GM13977 (cell line): ENCODE data around the gene ADAM30.
A peak's percentile ranks its signal among the peaks of the same experiment; 100 is the strongest.

Experiments used
- DNase-seq: peaks from one replicate; pipeline ENCODE4 v3.0.0; 2012; ENCODE audit warnings: low spot score
- in situ Hi-C: fragments of 300-500 bp; cut with MboI; formaldehyde crosslinking; loops from one replicate; pipeline ENCODE4 v1.12.0; 2022; ENCODE audit warnings: low sequenced_read_pairs, low pct_unique_long_range_greater_than_20kb, mixed read lengths, inconsistent platforms; ENCODE audit not compliant: unreplicated experiment
- TF ChIP-seq, protein P1 (sequence below): IDR thresholded peaks from 2 replicates; pipeline ENCODE4 v1.5.1; 2012; ENCODE audit warnings: mild to moderate bottlenecking, control low read depth; ENCODE audit not compliant: insufficient read depth; ENCODE audit errors: extremely low read depth, missing control alignments

ADAM30 gene

DNA sequence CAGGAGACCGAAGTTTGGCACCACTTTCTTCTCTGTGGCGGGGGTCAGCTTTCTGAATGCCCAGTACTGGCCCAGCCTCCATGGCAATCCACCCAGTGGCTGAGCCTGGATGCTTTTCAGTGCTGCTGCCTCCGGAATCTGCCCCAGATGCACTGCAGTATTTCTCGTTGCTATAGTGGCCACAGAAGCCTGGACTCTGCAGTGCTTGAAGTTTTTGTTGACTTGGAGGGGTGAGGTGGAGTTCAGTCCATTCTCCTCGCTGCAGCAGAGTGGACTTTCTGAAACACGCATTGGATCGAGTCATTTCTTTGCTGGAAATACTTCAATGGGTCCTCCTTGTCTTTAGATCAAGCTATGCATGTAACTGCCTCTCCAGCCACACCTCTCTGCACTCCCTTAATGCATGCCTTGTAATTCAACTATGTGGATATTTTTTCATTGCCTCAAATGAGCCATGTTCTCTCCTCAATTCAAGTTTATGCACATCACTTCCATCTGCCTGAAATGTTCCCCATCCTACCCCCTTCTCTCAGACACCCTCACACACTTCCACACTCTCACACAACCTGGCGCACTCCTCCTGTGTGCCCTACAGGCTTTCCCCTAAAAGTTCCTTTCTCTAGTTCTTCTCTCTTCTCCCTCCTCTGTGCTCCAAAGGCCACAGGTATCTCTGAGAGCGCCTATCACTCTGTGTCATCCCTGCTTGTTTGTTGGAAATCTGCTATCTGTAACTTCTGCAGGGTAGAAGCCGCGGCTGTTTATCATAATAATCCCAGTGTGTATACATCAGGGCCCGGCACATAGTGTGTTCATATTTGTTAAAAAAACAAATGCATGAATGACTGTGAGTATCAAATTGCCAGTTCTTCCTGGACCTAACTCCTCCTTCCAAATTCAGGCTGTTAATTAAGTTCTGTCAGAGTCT, 16.5 kb downstream of the ADAM30 start:
- TF ChIP-seq, protein P1, sequence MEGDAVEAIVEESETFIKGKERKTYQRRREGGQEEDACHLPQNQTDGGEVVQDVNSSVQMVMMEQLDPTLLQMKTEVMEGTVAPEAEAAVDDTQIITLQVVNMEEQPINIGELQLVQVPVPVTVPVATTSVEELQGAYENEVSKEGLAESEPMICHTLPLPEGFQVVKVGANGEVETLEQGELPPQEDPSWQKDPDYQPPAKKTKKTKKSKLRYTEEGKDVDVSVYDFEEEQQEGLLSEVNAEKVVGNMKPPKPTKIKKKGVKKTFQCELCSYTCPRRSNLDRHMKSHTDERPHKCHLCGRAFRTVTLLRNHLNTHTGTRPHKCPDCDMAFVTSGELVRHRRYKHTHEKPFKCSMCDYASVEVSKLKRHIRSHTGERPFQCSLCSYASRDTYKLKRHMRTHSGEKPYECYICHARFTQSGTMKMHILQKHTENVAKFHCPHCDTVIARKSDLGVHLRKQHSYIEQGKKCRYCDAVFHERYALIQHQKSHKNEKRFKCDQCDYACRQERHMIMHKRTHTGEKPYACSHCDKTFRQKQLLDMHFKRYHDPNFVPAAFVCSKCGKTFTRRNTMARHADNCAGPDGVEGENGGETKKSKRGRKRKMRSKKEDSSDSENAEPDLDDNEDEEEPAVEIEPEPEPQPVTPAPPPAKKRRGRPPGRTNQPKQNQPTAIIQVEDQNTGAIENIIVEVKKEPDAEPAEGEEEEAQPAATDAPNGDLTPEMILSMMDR = no peak
- no peak for DNase-seq
- in situ Hi-C loops = no loop called here

DNA sequence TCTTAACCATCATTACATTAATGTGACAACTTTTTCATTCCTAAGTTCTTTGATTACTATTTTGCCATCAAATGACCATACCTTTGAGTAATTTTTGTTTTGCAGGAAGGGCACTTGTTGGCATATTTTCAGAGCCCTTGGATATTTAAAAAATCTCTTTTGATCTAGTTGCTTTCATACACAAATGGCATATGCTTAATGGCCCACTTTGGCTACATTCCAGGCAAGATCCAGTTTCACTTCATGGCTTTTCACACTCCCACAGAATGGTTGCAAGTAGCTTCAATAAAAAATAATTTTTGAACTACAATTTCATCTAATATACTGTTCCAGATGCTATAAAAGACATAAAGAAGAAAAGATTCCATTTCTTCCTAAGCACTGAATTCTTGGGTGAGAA, 18.1 kb downstream of the ADAM30 start:
- TF ChIP-seq, protein P1 = no peak
- in situ Hi-C loops = no loop called here

DNA sequence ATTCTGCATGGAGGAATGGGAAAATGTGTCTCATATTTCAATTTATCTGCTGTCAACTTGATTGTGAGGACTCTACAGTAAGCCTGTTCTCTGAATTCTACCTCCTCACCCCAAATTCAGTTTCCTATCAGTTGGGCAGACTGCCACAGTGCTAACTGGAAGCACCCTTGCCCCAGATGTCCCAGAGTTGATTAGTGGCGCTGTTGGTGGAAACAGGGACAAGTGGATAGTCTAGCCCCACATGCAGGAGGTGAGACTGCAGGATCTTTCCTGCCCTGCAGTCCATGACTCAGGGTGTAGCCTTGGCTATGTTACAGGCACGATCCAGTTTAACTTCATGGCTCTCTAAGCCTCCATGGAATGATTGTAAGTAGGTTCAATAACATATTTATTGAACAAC, 22.1 kb downstream of the ADAM30 start:
- no peak for DNase-seq
- in situ Hi-C loops = no loop called here
- TF ChIP-seq, protein P1 = no peak

More for the DNA sequence above, 18.1 kb downstream of the ADAM30 start:
- DNase-seq = no peak

DNA sequence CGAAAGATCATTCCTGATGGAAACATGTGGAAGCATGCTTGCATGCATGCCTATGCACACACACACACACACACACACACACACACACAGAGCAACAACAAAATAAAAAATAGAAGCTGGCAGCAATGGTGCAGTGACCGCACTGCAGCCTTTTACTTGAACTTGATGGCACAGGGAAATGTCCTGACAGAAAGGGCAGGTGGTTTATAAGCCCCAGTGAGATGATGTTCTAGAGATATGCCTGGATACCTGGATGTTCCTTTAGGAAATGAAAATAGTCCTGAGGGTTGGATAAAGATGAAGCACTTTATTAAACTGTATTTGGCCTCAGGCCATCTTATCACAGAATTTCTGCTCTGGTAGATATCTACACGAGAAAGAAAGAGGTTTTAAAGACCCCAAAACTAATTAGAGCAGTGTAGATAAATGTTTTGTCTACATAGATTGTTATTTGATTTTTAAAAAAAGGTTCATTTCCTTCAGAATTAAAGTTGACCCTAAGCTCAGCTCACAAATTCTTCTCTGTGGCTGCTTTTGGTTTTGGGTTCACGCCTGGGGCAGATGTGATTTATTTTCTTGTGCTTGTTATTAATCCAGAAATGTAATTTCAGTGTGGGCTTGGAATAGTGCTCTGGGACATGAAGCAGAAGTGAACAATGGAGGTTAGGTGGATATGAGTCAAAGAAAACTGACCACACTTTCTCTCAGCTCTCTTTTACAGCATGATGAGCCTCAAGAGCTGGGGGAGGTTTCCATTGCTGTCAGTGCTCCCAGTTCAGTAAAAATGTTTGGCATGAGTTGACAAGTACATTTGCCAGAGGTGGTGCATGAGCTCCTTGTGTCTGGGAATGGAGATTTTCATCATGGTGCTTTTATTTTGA, 22.9 kb downstream of the ADAM30 start:
- TF ChIP-seq, protein P1 = no peak
- DNase-seq = no peak
- in situ Hi-C loops = no loop called here

DNA sequence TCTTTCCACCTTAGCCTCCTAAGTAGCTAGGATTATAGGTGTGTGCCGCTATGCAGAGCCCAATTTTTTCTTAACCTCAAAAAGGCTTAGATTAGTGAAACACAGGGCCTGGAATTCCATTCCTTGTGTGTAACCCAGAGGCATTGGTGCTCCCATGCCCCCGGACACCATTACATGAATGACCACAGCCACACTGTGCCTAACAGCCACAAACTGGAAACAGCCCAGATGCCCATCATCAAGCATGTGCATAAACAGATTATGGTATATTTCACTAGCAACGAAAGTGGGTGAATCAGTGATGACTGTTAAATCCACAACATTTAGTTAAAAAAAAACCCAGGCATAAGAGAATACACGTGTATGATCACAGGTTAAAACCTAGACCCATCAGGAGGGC, 24.4 kb downstream of the ADAM30 start:
- DNase-seq = no peak
- in situ Hi-C loops = no loop called here
- TF ChIP-seq, protein P1 = no peak

DNA sequence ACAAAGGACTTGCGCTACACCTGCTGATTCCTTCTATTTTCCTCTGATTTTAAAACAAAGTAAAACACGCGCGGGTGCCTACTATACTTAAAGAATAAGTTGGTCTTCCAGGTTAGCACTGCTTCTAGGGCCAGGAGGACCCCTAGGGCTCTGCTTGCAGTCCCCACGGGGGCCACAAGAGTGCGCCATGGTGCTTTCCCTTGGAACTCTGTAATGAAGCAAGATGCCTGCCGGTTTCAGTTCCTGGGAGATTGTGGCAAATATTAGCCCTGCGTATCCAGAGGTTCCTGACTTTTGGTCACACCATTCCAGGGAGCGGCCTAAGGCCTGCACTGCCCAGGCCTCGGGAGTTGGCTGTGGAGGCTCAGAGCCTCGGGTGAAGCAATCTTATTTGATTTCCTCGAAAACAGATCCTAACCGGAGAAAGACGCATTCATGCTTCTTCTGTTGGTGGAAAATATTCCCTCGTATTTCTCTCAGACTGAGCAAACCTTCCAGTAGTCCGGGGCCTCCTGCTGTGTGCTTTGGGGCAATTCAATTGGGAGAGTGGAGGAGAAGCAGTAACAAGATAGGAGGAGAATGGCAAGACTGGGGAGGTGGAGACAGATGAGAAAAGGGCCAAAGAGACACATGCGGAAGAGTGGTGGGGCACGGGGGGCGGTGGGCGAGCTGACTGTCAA, 25.3 kb downstream of the ADAM30 start:
- peak; percentile 47 for DNase-seq
- TF ChIP-seq, protein P1 = peak; percentile 90
- in situ Hi-C loops = no loop called here
